HFF-Myc (cell line): ENCODE results near the gene IL17C.
A peak's percentile ranks its signal among the peaks of the same experiment; 100 is the strongest.

Experiments used
- DNase-seq: peaks from one replicate; pipeline ENCODE4 v3.0.0-alpha.2; 2011; ENCODE audit warnings: low read depth; ENCODE audit errors: extremely low read depth
- H3K4me3 ChIP-seq: replicated peaks from 2 replicates; pipeline ENCODE4 v1.5.1; 2011; ENCODE audit warnings: low read depth, mild to moderate bottlenecking, control low read depth, low read length
- CTCF ChIP-seq: IDR thresholded peaks from 2 replicates; pipeline ENCODE4 v1.5.1; 2012; ENCODE audit warnings: mild to moderate bottlenecking, low read depth, low read length, control low read depth; ENCODE audit errors: missing control alignments

IL17C gene

GRCh38 chr16:88680554-88681083 lies 42.2 kb downstream of the IL17C start:
- no peak overlapping the region for H3K4me3 ChIP-seq

GRCh38 chr16:88681084-88681680 lies 42.8 kb downstream of the IL17C start:
- no peak for DNase-seq
- no peak overlapping the region for H3K4me3 ChIP-seq
- TF ChIP-seq CTCF: peak; percentile 29

More at GRCh38 chr16:88680554-88681083, 42.2 kb downstream of the IL17C start:
- DNase-seq: no peak
- TF ChIP-seq CTCF: no peak

GRCh38 chr16:88681709-88682451 lies 43.5 kb downstream of the IL17C start:
- H3K4me3 ChIP-seq: no peak overlapping the region
- TF ChIP-seq CTCF: no peak
- no peak for DNase-seq

- no peak for DNase-seq
- no peak overlapping the region for H3K4me3 ChIP-seq
- no peak for TF ChIP-seq CTCF
Observed at GRCh38 chr16:88684569-88685155, 46.3 kb downstream of the IL17C start.

- peak overlapping the region; percentile 41 for H3K4me3 ChIP-seq
- peak; percentile 74 for TF ChIP-seq CTCF
- DNase-seq: no peak
Observed at GRCh38 chr16:88685156-88686061, 47.0 kb downstream of the IL17C start.

- no peak for TF ChIP-seq CTCF
- peak overlapping the region; percentile 41 for H3K4me3 ChIP-seq
- no peak for DNase-seq
Observed at GRCh38 chr16:88686062-88686438, 47.7 kb downstream of the IL17C start.
